GM12872 (cell line): ENCODE measurements around the gene KRTAP9-4.
"Not testable (repeated sequence)": the region's sequence is repeated elsewhere in the genome, so short reads cannot be mapped to it uniquely, and the experiment has no call there.

Source experiments
- TF ChIP-seq, protein P1 (sequence below): IDR thresholded peaks from 3 replicates; pipeline ENCODE4 v1.5.1; 2011; ENCODE audit warnings: low read depth, mild to moderate bottlenecking, low read length, moderate library complexity; ENCODE audit not compliant: insufficient read depth

The KRTAP9-4 gene

DNA sequence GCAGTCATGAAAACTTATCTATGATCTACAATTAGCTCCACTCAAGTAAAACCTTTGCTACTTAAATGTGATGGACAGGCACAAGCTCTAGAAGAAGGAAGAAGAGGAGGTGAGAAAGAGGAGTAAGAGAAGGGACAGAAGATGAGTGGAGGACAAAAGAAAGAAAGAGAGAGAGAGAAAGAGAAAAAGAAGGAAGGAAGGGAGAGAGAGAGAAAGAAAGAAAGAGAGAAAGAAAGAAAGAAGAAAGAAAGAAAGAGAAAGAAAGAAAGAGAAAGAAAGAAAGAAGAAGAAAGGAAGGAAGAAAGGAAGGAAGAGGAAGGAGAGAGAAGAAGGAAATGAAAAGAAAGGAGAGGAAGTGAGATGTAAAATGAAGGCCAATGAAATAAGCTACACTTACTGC lies 19.4 kb upstream of the KRTAP9-4 start:
- TF ChIP-seq, protein P1, sequence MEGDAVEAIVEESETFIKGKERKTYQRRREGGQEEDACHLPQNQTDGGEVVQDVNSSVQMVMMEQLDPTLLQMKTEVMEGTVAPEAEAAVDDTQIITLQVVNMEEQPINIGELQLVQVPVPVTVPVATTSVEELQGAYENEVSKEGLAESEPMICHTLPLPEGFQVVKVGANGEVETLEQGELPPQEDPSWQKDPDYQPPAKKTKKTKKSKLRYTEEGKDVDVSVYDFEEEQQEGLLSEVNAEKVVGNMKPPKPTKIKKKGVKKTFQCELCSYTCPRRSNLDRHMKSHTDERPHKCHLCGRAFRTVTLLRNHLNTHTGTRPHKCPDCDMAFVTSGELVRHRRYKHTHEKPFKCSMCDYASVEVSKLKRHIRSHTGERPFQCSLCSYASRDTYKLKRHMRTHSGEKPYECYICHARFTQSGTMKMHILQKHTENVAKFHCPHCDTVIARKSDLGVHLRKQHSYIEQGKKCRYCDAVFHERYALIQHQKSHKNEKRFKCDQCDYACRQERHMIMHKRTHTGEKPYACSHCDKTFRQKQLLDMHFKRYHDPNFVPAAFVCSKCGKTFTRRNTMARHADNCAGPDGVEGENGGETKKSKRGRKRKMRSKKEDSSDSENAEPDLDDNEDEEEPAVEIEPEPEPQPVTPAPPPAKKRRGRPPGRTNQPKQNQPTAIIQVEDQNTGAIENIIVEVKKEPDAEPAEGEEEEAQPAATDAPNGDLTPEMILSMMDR: no peak

DNA sequence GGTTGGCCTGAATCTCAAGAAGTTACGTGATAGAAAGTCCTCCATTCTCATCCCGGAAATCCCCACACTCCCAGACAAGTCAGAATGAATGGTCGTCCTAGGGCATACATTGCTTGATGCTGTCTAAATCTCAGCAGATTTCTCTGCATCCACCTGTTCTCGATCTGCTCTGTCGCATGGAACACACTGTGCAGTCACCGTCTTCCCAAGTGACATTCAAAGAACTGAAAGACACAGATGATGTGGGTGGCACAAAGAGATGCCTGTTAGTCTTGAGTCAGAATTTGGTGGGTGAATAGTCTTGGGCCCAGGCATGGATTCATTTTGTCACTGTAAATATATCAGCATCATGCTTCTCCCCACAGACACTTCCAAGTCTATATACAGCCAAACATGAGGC lies 17.8 kb upstream of the KRTAP9-4 start:
- TF ChIP-seq, protein P1: no peak

DNA sequence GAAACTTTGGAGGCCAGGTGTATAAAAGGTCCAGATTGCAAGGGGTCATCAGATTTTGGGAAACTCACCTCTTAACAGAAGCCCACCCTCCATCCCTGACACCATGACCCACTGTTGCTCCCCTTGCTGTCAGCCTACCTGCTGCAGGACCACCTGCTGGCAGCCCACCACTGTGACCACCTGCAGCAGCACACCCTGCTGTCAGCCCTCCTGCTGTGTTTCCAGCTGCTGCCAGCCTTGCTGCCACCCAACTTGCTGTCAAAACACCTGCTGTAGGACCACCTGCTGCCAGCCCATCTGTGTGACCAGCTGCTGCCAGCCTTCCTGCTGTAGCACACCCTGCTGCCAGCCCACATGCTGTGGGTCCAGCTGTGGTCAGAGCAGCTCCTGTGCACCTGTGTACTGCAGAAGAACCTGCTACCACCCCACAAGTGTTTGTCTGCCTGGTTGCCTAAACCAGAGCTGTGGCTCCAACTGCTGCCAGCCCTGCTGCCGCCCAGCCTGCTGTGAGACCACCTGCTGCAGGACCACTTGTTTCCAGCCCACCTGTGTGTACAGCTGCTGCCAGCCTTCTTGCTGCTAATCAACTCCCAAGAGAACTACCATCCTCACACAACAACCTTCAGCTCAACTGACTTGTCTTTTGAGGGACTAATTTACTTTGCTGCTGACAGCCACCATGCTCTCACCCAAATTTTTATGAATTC lies 16.9 kb upstream of the KRTAP9-4 start, which contains the start of gene KRTAP9-3:
Gene KRTAP9-3, plus strand, starts transcription at position 51 of the 707 bp plus-strand sequence. Its CDS starts 53 bp downstream, at position 104.
- TF ChIP-seq, protein P1: not testable (repeated sequence)

DNA sequence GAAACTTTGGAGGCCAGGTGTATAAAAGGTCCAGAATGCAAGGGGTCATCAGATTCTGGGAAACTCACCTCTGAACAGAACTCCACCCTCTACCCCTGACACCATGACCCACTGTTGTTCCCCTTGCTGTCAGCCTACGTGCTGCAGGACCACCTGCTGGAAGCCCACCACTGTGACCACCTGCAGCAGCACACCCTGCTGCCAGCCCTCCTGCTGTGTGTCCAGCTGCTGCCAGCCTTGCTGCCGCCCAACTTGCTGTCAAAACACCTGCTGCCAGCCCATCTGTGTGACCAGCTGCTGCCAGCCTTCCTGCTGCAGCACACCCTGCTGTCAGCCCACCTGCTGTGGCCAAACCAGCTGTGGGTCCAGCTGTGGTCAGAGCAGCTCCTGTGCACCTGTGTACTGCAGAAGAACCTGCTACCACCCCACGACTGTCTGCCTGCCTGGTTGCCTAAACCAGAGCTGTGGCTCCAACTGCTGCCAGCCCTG lies 11.5 kb upstream of the KRTAP9-4 start, which contains the start of gene KRTAP9-8:
Gene KRTAP9-8, plus strand, starts transcription at position 51 of the 489 bp plus-strand sequence. Its CDS starts 53 bp downstream, at position 104.
- TF ChIP-seq, protein P1: not testable (repeated sequence)

DNA sequence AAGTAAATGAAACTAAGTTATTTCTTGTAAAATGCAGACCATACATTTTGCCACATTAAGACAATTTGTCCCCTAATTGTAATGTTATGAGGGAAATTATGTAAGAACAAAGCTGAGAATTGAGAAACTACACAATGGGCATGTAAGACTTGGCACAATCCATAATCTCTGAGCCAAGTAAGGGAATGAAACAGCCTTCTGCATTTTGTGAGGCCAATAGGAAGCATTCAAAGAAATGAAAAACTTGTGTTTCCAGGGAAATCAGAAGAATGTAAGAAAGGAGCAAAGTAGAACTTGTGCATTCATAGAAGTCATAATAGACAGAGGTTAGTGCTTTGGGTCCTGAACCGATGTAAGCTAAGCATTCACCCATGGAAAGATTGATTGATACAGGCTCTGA lies 1.8 kb downstream of the KRTAP9-4 start:
- TF ChIP-seq, protein P1: no peak

DNA sequence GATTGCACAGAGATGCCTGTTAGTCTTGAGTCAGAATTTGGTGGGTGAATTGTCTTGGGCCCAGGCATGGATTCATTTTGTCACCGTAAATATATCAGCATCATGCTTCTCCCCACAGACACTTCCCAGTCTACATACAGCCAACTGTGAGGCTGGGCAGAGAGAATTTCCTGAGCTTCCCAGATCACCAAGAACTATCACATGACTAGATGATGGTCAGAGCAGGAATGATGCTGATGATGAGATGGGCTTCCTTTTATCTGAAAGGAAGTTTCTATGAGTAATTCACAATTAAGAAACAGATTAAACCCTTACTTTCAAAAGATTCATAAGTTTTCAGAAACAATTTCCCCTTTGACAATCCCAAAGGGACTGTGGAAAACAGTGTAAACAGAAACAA lies 5.4 kb downstream of the KRTAP9-4 start:
- TF ChIP-seq, protein P1: no peak

DNA sequence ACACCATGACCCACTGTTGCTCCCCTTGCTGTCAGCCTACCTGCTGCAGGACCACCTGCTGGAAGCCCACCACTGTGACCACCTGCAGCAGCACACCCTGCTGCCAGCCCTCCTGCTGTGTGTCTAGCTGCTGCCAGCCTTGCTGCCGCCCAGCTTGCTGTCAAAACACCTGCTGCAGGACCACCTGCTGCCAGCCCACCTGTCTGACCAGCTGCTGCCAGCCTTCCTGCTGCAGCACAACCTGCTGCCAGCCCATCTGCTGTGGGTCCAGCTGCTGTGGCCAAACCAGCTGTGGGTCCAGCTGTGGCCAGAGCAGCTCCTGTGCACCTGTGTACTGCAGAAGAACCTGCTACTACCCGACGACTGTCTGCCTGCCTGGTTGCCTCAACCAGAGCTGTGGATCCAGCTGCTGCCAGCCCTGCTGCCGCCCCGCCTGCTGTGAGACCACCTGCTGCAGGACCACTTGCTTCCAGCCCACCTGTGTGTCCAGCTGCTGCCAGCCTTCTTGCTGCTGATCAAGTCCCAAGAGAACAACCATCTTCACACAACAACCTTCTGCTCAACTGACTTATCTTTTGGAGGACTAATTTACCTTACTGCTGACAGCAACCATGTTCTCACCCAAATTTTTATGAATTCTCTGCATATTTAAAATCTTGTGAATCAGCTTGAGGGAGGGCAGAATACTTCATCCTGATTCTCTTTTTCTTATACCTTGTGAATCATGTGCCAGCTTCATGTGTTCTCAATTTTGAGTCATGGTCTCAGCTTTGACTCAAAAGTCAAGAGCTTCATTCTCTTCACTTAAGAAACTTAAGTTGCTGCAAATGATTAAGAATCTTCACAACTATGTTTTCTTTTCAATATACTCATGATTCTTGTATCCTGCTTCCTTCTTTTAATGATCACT lies 6.1 kb downstream of the KRTAP9-4 start, which contains the start of gene KRTAP9-9:
Gene KRTAP9-9, plus strand, starts transcription at position 4 of the 910 bp plus-strand sequence.
- TF ChIP-seq, protein P1: not testable (repeated sequence)
